Measurements from ENCODE around the gene FOS.

Gene FOS

DNA sequence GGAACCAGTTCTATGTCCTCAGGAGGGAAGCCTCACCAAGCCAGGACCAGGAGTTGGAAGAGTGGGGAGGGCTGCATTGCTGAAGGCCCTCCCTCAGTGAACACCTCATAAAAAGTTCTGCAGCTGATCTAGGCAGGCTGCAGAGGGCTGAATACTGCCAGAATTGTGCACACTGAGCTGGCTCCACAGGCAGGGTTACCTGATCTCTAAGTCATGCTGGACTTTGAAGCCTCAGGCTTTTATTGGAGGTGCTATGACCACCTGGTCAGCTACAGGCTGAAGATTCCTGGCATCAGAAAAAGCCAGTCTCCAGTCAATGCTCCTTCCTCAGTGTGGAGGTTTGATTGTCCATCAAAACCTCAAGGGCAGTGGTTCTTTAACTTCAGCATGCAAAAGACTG is 39.7 kb downstream of the FOS start:
- no peak for DNase-seq (ENCODE audit: low read depth in 2 of 2)

DNA sequence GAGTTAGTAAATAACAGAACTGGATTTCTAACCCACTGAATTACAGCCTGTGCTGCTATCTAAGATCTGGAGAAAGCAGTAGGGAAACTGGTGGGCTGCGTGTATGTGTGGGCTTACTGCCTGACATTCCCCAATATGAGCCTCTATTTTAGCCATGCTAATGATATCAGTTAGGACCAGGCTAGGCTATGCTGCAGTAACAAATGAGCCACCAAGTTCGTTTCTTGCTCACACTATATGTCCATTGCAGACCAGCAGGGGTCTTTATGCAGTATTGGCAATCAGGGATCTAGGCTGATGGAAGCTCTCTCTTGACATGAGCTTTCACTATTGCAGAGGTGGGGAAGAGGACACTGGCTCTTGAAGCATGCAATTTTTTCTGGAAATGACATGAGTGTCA is 40.4 kb downstream of the FOS start:
- DNase-seq (ENCODE audit: low read depth in 2 of 2) = no peak

DNA sequence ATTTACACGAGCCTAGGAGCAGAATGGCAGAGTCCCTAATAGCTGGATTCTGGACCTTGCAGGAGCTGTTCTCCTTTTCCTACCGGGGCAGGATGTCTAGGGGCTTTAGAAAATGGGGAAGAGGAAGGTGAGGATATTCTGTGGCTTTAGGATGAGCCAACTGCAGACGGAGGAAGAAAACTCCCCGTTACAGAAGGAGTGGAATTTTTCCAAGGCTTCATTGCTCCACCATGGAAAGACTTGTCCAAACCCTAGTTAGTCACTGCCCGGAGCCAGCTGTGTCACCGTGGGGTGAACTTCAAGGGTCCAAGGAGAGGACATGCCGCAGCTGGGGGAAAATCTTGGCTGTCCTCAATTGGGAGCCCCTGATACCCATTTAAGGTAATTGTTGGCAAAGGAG is 41.6 kb downstream of the FOS start:
- DNase-seq (ENCODE audit: low read depth in 2 of 2) = no peak

DNA sequence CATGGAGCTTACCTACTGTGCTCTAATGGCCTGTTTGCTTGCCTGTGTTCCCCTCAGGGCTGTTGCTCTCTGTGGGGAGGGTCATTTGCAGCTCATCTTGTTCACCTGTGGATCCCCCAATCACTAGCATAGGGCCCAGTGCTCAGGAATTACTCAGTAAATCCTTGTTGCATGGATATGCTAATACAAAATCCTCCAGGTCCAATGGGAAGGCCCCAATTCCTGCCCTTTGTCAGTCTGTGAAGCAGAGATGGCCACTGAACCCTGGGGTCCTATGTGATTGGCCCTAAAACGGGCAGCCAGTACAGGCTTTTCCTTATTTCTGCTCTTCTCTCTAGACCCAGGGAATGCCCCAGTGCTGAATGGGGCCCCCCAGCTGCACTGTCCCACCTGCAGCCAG is 44.1 kb downstream of the FOS start:
- DNase-seq (ENCODE audit: low read depth in 2 of 2) = no peak

DNA sequence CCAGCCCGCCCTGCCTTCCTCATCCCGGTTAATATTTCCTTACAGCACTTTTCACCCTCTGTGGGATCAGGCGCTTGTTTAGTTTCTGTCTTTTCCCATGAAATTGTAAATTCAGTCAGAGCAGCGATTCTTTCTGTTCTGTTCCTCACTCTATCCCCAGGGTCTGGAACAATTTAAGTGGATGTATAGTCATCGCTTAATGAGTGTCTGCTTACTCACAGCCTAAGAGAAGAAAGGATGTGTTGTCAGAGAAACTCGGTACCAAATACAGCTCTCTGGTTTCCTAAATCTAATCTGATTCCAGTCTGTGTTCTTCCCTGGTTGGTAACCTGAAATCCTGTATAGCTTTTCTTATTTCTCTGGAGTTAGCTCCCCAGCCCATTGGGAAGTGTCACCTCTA is 44.9 kb downstream of the FOS start:
- no peak for DNase-seq (ENCODE audit: low read depth in 2 of 2)

DNA sequence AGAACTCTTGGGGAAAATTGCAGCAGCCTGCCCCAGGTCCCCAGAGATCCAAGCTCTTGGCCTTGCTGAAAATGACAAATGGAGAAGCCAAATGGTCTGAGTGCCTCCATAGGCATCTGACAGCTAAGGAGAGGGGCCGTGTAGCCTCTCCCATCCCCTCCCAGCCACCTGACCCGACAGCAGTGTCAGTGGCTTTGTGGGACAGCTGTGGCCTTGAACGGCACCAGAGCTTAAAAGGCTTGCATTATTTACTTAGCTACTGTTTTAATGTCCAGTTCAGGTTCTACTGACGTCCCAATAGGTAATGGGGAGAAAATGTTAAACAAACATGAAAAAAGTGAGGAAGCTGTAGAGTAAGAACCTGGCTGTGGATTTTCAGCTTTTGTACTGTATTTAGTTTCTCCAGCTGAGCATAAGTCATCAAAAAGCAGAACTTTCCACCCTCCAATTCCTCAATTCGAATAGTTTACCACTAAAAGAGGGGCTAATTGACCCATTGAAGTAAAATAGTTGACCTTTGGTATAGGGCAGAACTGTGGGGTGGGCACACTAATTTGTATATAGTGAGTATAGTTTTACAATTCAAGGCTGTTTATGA is 50.0 kb downstream of the FOS start:
- no peak for DNase-seq (ENCODE audit: low read depth in 2 of 2)

DNA sequence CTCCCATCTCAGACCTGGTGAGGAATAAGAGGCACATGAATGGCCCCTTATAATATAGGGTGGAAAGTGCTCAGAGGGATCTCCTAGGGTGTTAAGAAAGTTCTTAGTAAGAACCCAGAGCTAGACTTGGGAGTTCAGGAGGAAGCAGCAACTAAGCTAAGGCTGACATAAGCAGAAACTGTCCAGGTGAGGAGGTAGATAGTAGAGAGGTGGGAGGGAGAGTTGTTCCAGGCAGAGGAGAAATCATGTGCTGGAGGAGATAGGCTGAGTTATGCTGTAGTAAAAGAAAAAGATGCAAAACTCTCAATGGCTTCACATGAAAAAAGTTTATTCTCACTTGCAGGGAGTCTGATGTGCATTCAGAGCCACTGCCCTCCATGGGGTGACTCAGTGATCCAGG is 50.7 kb downstream of the FOS start:
- no peak for DNase-seq (ENCODE audit: low read depth in 2 of 2)

DNA sequence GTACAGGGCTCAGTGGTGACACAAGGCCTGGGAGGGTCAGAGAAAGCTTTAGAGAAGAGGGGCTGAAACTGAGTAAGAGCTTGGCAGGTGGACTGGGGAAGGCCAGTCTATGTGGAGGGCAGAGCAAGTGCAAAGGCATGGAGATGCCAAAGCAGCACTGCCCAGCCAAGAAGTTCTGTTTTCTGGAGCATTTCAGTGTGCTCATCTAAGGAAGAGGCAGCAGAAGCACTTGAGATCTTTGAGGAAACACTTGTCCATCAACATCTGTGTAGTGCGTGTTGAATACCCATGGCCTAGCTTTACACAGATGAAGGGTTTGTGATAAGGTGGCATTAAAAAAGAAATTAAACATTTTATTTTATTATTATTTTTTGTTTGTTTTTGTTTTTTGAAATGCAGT is 52.8 kb downstream of the FOS start:
- no peak for DNase-seq (ENCODE audit: low read depth in 2 of 2)

Data from stimulated activated CD4-positive, alpha-beta T cell treated with anti-CD3 and anti-CD28 coated beads, Interleukin-1b, Interleukin-23, amount 100 ng/mL, for 1 hour (primary cell).